ENCODE results near the gene HIPK3.

GRCh38 chr11:33377412-33378370, 120.5 kb downstream of the HIPK3 start:
- no peak for TF ChIP-seq CTCF (IDR thresholded peaks at IDR 0.05)
- TF ChIP-seq POLR2A (IDR thresholded peaks at IDR 0.05), result no peak
